Limb (tissue), 2 donors: Measurements from ENCODE around the gene MRPS2.
"Not testable (repeated sequence)": the region's sequence is repeated elsewhere in the genome, so short reads cannot be mapped to it uniquely, and the experiment has no call there.

Experiments used
- DNase-seq, 2 donors: peaks; one replicate each; pipeline ENCODE4 v3.0.0-alpha.2; 2016; ENCODE audit errors: extremely low spot score in 2 of 2

MRPS2 gene

DNA sequence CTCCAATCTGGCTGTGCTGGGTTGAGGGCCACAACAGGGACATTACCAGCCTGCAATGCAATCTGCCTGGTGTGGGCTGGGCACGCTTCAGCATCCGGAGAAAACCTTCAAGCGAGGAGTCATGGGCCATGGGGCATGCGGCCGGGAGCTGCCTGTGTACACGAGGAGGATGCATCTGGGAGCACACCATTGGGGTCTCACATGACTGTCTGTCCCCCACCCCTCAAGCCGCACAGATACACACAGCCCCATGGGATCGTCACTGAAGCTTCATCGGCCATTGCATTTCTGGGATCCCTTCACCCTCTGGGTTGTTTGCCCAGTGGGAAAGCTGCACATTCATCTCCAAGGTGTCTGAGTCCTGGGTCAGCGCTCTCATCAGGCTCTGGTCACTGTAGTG is 30.6 kb downstream of the MRPS2 start:
- DNase-seq, result no peak

DNA sequence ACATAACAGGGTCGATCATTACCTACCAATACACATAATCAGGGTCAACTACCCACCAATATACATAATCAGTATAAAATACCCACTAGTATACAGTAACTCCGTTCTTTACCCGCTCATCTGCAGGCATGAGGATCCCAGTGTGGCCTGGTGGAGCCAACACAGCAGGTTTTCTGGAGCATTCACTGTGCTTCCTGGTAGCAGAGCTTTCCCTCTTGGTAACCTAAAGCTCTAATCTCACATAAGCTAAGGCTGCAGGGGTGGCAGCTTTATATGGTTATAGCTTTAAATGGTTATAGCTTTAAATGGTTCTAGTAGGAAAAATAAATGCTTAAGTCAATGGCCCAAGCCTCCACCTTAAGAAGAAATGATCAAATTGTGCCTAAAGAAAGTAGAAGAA is 32.6 kb downstream of the MRPS2 start:
- no peak for DNase-seq

DNA sequence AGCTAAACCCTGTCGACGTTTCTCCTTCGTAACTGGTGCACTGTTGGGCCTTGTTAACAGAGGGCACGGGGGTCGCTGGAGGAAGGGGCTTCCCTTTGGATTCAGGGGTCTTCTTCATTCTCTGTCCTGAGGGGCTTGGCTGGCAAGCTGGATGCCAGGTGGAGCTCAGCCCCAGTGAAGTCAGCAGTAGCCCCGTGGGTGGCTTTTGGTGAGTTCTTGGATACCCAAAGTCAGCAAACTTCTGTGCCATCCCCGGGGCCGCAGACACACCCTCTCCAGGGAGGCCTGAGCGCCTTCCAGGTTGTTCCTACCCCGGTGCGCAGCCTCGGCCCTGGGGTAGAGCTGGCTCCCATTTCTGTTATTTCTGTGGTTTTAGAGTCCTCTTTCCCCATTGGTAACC is 33.2 kb downstream of the MRPS2 start:
- DNase-seq, result no peak

DNA sequence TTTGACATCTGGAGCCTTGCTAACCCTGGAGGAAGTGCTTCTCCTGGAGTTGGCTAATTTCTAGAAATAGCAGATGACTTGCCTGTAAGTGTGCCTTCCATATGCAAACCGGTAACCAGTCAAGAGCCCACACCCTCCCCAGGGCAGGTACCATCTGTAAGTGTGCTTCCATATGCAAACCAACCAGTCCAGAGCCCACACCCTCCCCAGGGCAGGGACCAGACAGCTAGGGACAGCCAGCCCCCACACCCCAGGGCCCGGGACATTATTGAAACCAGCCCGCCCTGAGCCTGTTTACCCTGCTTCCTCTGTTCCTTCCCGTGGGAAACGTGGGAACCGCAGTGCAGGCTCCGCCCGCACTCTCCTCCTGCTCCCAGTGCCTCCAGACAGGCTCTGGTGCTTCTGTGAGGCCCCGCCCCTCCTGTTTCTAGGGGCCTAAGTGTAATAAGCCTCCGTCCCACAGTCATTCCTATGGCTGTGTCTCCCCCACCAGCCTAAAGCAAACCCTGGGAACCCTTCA is 33.8 kb downstream of the MRPS2 start:
- not testable (repeated sequence) for DNase-seq

DNA sequence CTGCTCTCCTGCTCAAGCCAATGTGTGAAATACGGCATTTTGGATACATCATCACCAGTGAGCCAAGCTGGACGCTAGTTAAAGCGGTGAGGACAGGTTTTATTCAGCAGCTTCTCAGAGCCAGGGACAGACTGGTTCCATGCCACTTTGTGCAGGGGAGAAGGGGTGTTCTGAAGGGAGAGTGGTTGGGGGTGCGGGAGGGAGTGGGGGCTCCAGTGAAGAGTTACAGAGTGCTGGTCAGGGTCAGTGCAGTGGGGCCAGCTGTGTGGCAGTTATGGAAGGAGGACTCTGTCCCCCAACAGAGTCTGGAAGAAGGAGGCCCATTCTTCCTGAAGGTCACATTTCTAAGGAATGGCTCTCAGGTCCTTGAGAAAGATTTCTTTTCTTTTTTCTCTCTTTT is 34.3 kb downstream of the MRPS2 start:
- not testable (repeated sequence) for DNase-seq

DNA sequence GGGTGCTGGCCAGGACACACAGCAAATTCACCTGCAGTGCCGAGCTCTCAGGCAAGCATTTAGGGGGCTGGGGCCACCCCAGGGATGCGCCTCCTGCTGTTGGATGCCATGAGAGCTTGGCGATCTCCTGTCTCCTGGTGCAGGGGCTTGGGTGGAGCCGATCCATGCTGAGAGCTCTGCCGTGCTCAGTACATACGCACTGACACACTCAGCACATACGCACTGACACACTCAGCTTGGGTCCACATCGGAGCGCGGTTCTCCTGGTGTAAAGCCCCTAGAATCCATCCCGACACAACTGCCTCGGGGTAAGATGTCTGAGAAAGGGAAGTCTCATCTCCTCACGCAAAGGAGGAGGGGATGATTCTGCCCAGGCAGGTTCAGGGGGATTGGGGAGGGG is 35.1 kb downstream of the MRPS2 start:
- not testable (repeated sequence) for DNase-seq

DNA sequence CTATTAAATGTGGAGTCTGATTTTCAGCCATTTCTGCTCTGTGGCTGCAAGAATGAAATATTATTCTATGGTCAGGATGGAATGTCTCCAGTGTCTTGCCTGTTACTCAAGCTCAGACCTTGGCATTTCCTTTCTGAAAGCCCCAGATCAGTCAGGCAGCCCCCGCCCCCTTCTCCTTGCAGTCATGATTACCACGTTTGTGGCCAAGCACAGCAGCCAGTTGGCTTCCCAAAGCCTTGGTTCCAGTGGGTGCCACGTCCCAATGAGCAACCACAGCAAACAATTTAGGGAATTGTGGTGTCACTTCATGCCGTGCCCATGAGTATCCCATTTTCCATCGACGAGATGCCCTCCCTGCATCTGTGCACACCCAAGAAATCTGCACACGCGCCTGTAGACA is 35.7 kb downstream of the MRPS2 start:
- no peak for DNase-seq

DNA sequence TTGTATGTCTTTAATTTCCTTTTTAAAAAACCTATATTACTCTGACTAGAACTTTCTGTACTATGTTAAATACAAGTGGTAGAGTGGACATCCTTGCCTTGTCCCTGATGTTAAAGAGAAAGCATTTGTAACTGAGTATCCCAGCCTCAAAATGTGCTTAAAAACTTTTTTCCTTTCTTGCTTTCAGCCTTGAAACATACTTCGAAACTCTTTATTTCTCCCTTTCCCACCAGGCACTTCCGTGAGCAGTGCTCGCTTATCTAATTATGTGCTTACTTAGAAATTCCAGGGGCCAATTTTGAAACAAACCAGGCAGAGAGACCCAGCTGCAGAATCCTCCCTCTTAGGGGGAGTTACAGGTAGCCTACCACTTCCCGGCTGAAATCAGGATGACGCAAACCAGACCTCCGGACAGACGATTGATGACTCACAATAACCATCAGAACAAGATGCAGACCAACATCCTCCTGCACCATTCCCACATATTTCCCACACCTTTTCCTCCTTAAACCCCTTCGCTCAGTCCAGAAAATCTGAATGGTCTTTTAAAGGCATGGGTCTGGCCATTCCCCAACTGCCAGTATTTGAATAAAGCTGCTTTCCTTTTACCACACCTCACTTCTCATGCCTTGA is 42.9 kb downstream of the MRPS2 start:
- not testable (repeated sequence) for DNase-seq

DNA sequence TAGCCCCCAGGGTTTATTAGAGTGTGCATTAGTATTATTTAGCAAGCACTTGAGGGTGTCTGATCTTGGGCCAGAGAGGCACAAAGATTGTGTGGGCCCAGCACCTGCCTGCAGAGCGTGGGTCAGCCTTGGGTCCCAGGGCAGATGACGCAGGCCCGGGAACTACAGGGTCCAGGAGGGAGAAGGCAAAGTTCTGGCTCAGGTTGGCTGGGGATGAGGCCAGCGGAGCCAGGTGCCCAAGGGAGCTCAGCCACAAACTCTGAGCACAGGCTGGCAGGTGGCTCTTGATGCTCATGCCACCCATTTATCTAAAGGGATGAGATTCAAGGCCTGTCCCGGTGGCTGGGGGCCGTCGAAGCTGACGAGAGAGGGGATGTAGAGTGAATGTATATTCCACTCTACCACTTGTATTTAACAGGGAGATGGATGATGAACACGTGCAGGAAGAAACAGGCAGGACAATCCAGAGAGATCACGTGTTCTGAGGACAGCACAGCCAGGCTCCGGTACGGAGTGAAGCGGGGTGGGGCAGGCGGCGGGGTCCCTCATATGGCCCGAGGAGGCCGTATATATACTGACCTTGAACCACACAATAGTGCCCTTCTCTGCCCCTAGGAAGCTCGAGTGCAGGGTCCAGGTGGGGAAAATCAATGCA is 44.6 kb downstream of the MRPS2 start:
- no peak for DNase-seq

DNA sequence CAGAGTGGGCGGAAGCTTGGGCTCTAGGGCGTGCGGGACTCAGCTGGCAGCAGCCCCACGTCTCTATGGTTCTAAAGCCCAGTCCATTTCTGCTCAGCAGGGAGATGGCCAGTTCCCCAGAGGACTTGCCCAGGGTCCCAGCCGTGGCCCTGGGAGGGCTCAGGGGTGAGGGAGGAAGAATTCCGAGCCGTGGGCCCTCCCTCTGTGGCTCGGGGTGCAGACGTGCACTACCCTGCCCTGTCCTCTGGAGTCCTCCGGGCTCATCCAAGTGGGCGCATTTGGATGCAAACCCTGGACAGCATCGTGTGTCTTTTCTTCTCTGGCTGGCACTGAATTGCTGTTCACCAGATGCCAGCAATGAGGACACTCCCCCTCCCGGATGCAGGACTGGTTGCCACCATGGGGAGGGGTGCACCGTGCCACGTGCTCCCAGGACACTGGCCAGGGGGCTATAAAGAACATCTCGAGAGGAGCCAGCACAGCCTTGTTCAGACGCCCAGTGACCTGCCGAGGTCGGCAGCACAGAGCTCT is 45.2 kb downstream of the MRPS2 start, which contains the start of gene OBP2A:
OBP2A (plus strand) TSS at position 481 of the 531 bp plus-strand sequence. CDS start 55 bp downstream, outside the sequence.
- DNase-seq, result not testable (repeated sequence)

DNA sequence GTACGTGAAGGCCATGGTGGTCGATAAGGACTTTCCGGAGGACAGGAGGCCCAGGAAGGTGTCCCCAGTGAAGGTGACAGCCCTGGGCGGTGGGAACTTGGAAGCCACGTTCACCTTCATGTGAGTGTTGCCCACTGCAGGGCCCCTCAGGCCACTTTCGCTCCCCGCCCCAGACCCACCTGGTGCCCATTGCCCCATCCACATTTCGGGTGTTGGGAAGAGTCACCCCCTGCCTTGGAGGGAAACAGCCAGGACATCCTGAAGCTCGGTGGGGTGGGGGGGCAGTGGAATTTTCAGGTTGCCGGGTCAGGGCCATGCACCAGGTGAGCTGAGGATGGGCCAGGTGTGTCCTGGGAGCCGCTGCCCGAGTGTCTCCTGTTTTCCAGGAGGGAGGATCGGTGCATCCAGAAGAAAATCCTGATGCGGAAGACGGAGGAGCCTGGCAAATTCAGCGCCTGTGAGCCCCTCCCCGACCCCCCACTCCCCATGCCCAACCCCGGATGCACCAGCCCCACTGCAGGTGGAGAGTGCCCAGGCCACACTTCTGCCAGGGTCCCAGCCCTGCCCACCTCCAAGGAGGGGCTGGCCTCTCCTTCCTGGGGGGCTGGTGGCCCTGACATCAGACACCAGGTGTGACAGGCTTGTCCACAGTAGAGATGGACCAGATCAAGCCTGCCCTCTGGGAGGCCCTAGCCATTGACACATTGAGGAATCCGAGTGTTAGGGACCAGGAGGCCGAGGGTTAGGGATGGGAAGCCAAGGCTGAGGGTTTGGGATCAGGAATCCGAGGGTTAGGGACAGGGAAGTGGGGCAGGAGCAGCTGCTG is 46.5 kb downstream of the MRPS2 start:
- not testable (repeated sequence) for DNase-seq

DNA sequence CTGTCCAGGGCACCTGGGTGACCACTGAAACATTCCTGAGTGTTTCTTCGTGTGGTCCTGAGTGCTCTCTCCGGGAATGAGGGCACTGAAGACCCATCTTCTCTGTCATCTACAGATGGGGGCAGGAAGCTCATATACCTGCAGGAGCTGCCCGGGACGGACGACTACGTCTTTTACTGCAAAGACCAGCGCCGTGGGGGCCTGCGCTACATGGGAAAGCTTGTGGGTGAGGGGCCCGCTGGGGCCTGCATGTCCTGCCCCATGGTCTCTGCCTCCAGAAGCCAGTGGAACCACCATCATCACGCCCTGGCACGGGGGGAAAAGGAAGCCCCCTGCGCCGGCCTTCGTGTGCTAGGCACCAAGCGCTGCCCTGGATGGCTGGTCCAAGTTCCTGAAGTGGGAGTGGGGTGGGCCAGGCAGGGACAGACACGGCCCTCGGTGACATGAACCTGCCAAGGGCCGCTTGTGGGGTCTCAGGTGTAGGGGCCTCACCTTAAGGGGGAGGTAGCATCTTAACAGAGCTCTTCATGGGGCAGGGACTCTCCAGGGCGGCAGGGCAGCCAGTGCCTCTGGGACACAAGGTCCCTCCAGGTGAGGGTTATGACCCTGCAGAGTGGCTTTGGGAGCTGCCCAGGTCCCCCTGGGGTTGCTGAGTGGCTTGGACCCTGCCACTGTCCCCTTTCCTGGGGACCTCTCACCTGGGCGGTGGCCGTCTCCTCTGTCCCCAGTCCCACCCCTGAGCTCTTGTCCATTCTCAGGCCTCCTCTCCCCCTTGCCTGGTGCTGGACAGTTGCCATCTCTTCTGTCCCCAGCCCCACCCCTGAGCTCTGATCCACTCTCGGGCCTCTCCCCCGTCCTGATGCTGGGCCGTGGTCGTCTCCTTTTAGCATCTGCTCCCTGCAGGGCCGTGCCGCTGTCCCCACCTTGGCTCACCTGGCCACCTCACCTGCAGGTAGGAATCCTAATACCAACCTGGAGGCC is 47.6 kb downstream of the MRPS2 start:
- no peak for DNase-seq

DNA sequence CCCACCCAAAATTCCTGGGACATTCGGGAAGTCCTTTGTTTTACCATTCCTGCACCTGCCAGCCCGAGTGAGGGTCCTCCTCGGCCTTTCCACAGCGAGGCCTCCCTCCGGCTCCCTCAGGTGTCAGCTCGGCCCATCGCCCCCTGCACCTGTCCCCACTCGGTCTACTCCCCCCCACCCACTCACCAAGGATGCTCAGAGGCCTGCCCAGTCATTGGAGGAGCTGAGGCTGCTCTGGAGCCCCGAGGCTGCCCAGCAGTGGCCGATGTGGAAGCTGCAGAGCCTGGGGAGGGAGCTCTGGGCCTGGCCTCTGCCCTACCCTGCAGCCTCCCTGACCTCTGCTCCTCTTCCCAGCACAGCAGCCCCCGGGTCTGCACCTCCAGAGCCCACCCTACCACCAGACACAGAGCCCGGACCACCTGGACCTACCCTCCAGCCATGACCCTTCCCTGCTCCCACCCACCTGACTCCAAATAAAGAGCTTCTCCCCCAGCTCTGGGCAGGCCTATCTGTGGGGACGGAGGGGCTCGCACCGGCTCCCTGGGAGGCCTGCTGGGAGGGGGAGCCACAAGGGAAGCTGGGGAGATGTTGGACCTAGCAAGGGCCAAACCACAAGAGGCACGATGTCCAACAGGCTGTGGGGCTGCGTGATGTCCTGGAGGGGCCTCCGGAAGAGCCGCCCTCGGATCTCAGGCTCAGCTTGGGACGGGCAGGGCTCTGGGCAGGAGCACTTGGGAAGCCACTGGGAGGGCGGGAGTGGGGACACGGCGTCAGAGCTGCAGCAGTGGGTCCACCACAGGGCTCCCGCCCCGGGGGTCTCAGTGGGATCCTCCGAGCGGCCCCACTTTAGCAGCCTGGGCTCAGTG is 49.2 kb downstream of the MRPS2 start:
- not testable (repeated sequence) for DNase-seq

DNA sequence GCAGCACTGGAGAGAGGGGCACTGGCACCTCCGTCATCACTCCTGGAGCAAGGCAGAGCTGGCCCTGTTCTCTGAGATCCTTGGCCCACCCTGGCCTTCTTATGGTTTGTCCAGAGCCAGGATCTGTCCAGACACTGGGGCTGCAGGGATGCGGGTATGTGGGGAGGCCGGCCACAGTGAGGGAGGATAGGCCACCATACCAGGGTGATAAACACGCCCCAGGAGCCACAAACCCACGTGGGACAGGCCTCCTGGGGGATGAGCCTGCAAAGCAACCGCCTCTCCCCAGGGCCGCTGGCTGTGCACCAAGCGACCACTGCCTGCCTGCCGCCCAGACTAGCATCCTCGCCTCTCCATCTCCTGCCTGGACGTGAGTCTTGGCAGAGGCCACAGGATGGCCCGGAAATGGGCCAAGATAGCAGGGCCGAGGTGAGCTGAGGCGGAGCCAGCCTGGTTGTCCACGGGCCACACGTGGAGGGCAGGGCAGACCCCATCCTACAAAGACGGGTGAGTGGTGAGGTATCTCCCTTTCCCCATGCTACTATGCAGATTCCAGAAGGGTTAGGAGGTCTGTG is 49.9 kb downstream of the MRPS2 start:
- DNase-seq, result no peak

DNA sequence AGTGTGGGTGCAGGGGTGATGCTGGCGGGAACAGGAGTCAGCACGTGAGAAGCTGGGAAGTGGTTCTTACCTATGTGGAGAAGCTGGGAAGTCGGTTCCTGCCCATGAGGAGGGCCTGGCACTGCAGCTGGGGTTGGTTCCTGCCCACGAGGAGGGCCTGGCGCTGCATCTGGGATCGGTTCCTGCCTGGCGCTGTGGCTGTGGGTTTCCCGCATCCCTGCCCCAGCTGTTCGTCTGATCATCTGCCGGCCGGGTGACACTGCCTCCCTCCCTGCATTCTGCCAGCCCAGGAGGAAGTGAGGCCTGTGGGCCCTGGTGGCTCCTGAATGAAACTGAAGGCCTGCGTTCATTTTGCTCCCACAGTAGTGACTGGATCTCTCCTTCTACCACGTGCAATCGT is 50.5 kb downstream of the MRPS2 start:
- no peak for DNase-seq

DNA sequence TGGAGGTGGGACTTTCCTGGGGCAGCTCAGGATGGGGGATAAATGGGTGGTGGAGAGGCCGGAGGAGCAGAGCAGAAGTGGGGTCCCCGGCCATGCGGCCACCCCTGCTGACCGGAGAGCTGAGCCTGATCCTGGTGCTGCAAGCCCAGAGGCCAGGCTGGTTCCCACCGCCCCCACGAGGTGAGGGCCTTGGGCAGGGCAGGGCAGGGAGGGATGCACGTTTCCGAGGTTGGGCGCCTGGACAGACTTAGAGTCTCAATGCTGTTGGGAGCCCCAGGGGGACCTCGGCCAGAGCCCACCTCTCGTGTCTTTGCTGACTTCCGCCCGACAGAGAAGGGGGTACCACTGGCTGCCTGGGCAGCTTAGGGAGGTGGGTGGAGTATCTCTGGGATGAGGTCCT is 51.0 kb downstream of the MRPS2 start:
- DNase-seq, result no peak

DNA sequence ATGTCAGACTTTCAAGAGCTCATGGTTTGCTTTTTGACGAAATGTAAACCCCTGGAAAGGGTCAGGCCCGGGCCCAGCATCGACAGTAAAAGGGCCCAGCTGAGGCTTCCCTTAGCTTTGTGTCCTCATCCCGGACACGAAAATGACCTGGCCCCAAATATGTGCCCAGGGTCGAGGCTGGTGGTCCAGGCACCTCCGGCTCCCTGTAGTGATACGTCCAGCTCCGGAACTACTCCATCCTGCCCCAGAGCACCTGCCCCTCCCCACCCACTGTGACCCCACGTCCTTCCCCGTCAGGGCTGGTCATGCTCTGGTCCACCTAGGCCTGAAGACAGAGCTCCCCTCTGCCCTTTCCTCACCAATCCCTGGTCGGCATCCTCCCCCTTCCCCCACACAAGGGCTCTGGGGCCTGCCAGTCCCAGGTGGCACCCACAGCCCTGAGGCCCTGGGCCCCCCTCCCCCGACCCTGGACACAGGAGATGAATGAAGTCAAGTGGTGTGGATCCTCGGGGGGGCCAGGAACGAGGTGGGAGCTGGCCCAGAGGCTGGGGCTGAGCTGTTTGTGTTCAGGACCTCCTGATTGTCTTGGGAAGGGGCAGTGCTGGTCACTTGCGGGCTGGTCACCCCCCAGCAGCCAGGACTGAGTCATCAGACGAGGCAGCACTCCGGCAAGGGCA is 51.7 kb downstream of the MRPS2 start:
- DNase-seq, result no peak

DNA sequence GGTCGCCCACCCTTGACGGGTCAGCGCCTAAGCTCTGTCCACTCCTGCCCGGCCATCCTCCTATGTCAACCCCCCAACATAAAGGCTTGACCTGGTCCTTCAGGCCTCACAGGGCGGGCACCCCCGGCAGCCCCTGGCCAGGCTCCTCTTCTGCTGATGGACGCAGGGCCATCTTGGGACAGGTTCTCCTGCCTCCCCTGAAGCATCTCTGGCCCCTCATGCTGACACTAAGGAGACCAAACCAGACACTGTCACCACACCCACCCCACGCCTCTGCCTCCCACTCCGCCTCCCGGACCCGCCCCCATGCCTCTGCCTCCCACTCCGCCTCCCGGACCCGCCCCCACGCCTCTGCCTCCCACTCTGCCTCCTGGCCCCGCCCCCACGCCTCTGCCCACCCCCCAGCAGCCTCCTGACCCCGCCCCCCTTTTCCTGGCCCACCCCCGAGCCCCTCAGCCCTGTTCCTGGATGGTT is 52.3 kb downstream of the MRPS2 start:
- no peak for DNase-seq
